OCI-LY7 (cell line): ENCODE data around the gene PAK5. TPM values are rescaled to one million over a fixed set of nuclear protein-coding genes. Genes with fewer than 3 reads are reported as not detected.

Source experiments
- BruUV-seq: library from RNA; stranded (reverse); fragments of 400-500 nt; replicated peaks from 2 replicates; lab custom pipeline; 2021; lab: Mats Ljungman, UMichigan
- CTCF ChIA-PET: fragments of 300-600 bp; sonication (Branson Sonifier 250); formaldehyde crosslinking; loops from one replicate; lab custom pipeline; 2022; ENCODE audit warnings: antibody characterized with exemption; ENCODE audit not compliant: unreplicated experiment; lab: Charles Lee
- POLR2A ChIA-PET: fragments of 300-600 bp; sonication (Branson Sonifier 250); formaldehyde crosslinking; loops from one replicate; lab custom pipeline; 2022; ENCODE audit warnings: antibody characterized with exemption; lab: Charles Lee
- DNase-seq: peaks from one replicate; pipeline ENCODE4 v3.0.0-alpha.2; 2015; ENCODE audit warnings: low spot score
- H2AFZ ChIP-seq: fragments of 200-600 bp; sonication (generic), shearing (Covaris generic); 2 replicates; pipeline ENCODE4 v1.6.1; 2014; ENCODE audit warnings: mild to moderate bottlenecking, antibody characterized with exemption, low read length, moderate library complexity
- H3K27ac ChIP-seq: fragments of 200-600 bp; sonication (generic); 2 replicates; pipeline ENCODE4 v1.5.1; 2014; ENCODE audit warnings: mixed run types, low read depth, mild to moderate bottlenecking, moderate library complexity, low read length, inconsistent platforms; ENCODE audit not compliant: poor library complexity, severe bottlenecking
- H3K36me3 ChIP-seq: fragments of 200-600 bp; sonication (generic); 2 replicates; pipeline ENCODE4 v1.6.1; 2014; ENCODE audit warnings: mild to moderate bottlenecking, antibody characterized with exemption, low read length, moderate library complexity, mixed read lengths; ENCODE audit not compliant: insufficient read depth
- H3K4me1 ChIP-seq: fragments of 200-600 bp; sonication (generic); 2 replicates; pipeline ENCODE4 v1.5.1; 2014; ENCODE audit warnings: mild to moderate bottlenecking, low read length; ENCODE audit not compliant: insufficient read depth, poor library complexity, severe bottlenecking
- H3K4me2 ChIP-seq: fragments of 200-600 bp; sonication (generic); 2 replicates; pipeline ENCODE4 v1.6.1; 2014; ENCODE audit warnings: mild to moderate bottlenecking, low read length
- H3K4me3 ChIP-seq: fragments of 200-600 bp; sonication (generic); 2 replicates; pipeline ENCODE4 v1.5.1; 2014; ENCODE audit warnings: mild to moderate bottlenecking, low read depth, low read length; ENCODE audit not compliant: poor library complexity, severe bottlenecking
- H3K79me2 ChIP-seq: fragments of 200-600 bp; sonication (generic); 2 replicates; pipeline ENCODE4 v1.6.1; 2016; ENCODE audit warnings: low read depth, mild to moderate bottlenecking, low read length, moderate library complexity, mixed read lengths; ENCODE audit not compliant: insufficient read depth
- H3K9me2 ChIP-seq: fragments of 200-600 bp; sonication (generic); 2 replicates; pipeline ENCODE4 v1.6.1; 2016; ENCODE audit warnings: mild to moderate bottlenecking, low read length, mixed read lengths; ENCODE audit not compliant: insufficient read depth
- H3K9me3 ChIP-seq: fragments of 200-600 bp; sonication (generic); 2 replicates; pipeline ENCODE4 v1.6.1; 2014; ENCODE audit warnings: mild to moderate bottlenecking, mixed run types, low read length, mixed read lengths
- H4K20me1 ChIP-seq: fragments of 200-600 bp; sonication (generic); 2 replicates; pipeline ENCODE4 v1.6.1; 2014; ENCODE audit warnings: mild to moderate bottlenecking, antibody characterized with exemption, low read length, moderate library complexity, mixed read lengths; ENCODE audit not compliant: insufficient read depth
- EZH2phosphoT487 ChIP-seq: fragments of 200-600 bp; sonication (generic); IDR thresholded peaks from 2 replicates; pipeline ENCODE4 v1.6.1; 2018; ENCODE audit warnings: low read depth, borderline replicate concordance, mild to moderate bottlenecking, mixed run types, antibody characterized with exemption, low read length, moderate library complexity, mixed read lengths
- intact Hi-C: fragments of 100-400 bp; cut with micrococcal nuclease; formaldehyde crosslinking; loops from one replicate; pipeline ENCODE4 v1.10.0; 2022; ENCODE audit not compliant: unreplicated experiment
- total RNA-seq, 2 experiments: library from RNA; depleted of rRNA in 1 of 2; stranded (reverse); fragments of >200 nt in 1 of 2; shearing (Covaris generic) in 1 of 2; gene quantifications; 2 replicates each; pipeline ENCODE4 v1.2.3, GENCODE V29; 2014 to 2022
- TF ChIP-seq, protein P1 (sequence below): fragments of 200-600 bp; sonication (generic); conservative IDR thresholded peaks from 2 replicates; pipeline ENCODE4 v1.5.1; 2014; ENCODE audit warnings: mild to moderate bottlenecking, antibody characterized with exemption, low read length, moderate library complexity, mixed read lengths

The PAK5 gene
- total RNA-seq, 2 experiments from 2014 or later, result not detected

DNA sequence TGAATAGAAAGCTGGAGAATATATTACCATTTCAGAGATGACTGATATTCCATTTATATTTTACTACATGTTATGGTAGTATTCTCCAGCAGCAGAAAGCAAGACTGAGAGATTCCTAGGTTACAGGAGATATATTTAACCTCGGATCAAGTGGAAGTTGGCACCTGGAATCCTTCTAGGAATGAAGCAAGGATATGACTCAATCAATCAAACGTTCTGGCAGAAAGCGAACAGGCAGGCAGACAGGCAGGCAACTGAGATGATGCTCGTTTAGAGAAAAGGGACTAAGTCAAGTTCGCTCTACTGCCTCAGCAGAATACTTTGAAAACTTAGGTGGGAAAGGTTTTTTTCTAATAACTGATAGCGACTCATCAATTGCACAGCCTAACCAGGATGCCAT, 46.2 kb downstream of the PAK5 start:
- Histone ChIP-seq H3K9me3 (no peaks in the 10 kb centered on the region), H3K79me2 (no peaks in the 10 kb centered on the region), H3K36me3 (no peaks in the 10 kb centered on the region), H2AFZ (no peak overlapping the region), H3K4me2 (no peak overlapping the region), H3K4me3 (no peak overlapping the region), H3K27ac (no peak overlapping the region), H3K9me2 (no peaks in the 10 kb centered on the region), H3K4me1 (no peaks in the 10 kb centered on the region), H4K20me1 (no peaks in the 10 kb centered on the region)
- ChIA-PET POLR2A (interaction anchor here (1.0 kb wide), 1 partner anchor 14 kb away, joined by 6 read pairs; no protein-coding TSS in a partner anchor), CTCF (no interaction called here)
- TF ChIP-seq EZH2phosphoT487, result no peak
- TF ChIP-seq, protein P1, sequence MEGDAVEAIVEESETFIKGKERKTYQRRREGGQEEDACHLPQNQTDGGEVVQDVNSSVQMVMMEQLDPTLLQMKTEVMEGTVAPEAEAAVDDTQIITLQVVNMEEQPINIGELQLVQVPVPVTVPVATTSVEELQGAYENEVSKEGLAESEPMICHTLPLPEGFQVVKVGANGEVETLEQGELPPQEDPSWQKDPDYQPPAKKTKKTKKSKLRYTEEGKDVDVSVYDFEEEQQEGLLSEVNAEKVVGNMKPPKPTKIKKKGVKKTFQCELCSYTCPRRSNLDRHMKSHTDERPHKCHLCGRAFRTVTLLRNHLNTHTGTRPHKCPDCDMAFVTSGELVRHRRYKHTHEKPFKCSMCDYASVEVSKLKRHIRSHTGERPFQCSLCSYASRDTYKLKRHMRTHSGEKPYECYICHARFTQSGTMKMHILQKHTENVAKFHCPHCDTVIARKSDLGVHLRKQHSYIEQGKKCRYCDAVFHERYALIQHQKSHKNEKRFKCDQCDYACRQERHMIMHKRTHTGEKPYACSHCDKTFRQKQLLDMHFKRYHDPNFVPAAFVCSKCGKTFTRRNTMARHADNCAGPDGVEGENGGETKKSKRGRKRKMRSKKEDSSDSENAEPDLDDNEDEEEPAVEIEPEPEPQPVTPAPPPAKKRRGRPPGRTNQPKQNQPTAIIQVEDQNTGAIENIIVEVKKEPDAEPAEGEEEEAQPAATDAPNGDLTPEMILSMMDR, result no peak
- intact Hi-C loops, result no loop called here
- BruUV-seq, result no TSS peak
- DNase-seq, result no peak

DNA sequence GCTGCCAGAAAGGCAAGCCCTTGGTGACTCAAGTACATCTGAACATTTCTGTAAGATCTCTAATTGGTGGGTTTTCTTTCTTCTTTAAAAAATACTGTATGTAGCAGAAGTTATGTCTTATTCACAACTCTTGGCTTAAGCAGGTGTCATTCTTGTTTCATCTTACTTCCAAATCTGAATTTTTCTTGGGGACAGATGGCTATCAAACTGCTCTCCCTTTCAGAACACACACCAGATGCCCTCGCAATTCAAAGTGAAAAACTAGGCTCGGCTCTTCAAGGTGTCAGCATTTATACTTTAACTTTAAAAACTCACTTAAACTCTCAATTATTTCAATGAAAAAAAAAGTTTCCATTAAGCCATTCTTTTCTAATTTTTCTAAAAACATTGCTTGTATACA, 49.7 kb downstream of the PAK5 start:
- no peak for TF ChIP-seq EZH2phosphoT487
- TF ChIP-seq, protein P1, result no peak
- Histone ChIP-seq H3K9me3 (no peaks in the 10 kb centered on the region), H3K4me3 (no peak overlapping the region), H3K9me2 (no peaks in the 10 kb centered on the region), H3K36me3 (no peaks in the 10 kb centered on the region), H3K4me2 (no peak overlapping the region), H3K4me1 (no peaks in the 10 kb centered on the region), H3K79me2 (no peaks in the 10 kb centered on the region), H3K27ac (no peak overlapping the region), H4K20me1 (no peaks in the 10 kb centered on the region), H2AFZ (no peak overlapping the region)
- no peak for DNase-seq
- POLR2A ChIA-PET, result no interaction called here
- intact Hi-C loops, result no loop called here
- no TSS peak for BruUV-seq
- CTCF ChIA-PET, result no interaction called here

GRCh38 chr20:9775176-9775575, 63.7 kb downstream of the PAK5 start:
- no peak overlapping the region for H3K4me3 ChIP-seq
- H3K27ac ChIP-seq, result no peak overlapping the region
- intact Hi-C loops, result no loop called here
- BruUV-seq, result no TSS peak
- no peak overlapping the region for H3K4me2 ChIP-seq
- ChIA-PET CTCF (no interaction called here), POLR2A (no interaction called here)
- DNase-seq, result no peak
- no peaks in the 10 kb centered on the region for H3K4me1 ChIP-seq
- TF ChIP-seq EZH2phosphoT487, result no peak
- TF ChIP-seq, protein P1, result no peak
- no peaks in the 10 kb centered on the region for H3K9me2 ChIP-seq
- no peaks in the 10 kb centered on the region for H3K79me2 ChIP-seq
- H4K20me1 ChIP-seq, result no peaks in the 10 kb centered on the region
- no peaks in the 10 kb centered on the region for H3K36me3 ChIP-seq
- H2AFZ ChIP-seq, result no peak overlapping the region
- H3K9me3 ChIP-seq, result no peaks in the 10 kb centered on the region
